Ishikawa (cell line): ENCODE measurements around the gene MSH5.

Source experiments
- CEBPB ChIP-seq: IDR thresholded peaks from 2 replicates; pipeline ENCODE4 v1.6.1; 2012
- CREB1 ChIP-seq: IDR thresholded peaks from 2 replicates; pipeline ENCODE4 v1.6.1; 2012; ENCODE audit warnings: low read depth
- EGR1 ChIP-seq: IDR thresholded peaks from 2 replicates; pipeline ENCODE4 v1.6.1; 2012
- EP300 ChIP-seq: IDR thresholded peaks from 2 replicates; pipeline ENCODE4 v1.6.1; 2012; ENCODE audit warnings: borderline replicate concordance
- REST ChIP-seq: IDR thresholded peaks from 2 replicates; pipeline ENCODE4 v1.6.1; 2012; ENCODE audit warnings: low read depth, mild to moderate bottlenecking
- USF1 ChIP-seq: IDR thresholded peaks from 2 replicates; pipeline ENCODE4 v1.6.1; 2012
- YY1 ChIP-seq: IDR thresholded peaks from 2 replicates; pipeline ENCODE4 v1.6.1; 2012; ENCODE audit warnings: low read depth

- no peak for TF ChIP-seq USF1
- no peak for TF ChIP-seq REST
- no peak for TF ChIP-seq CREB1
- TF ChIP-seq EGR1 = no peak
- TF ChIP-seq EP300 = no peak
- no peak for TF ChIP-seq YY1
- no peak for TF ChIP-seq CEBPB
These were observed 57.8 kb downstream of the MSH5 start for GRCh38 chr6:31797588-31797987.
